Osteoblast (primary cell): Measurements from ENCODE around the gene SLC1A2. TPM values are rescaled to one million over a fixed set of nuclear protein-coding genes. Genes with fewer than 3 reads are reported as not detected.

Experiments
- DNase-seq: peaks from one replicate; pipeline ENCODE4 v3.0.0; 2011; ENCODE audit warnings: low spot score, mixed read lengths; ENCODE audit not compliant: insufficient read length; ENCODE audit errors: missing footprints
- H2AFZ ChIP-seq: 2 replicates; pipeline ENCODE4 v1.6.0; 2011; ENCODE audit warnings: mild to moderate bottlenecking, low read length
- H3K27ac ChIP-seq: 2 replicates; pipeline ENCODE4 v1.5.1; 2011; ENCODE audit warnings: mild to moderate bottlenecking, low read depth, low read length, moderate library complexity
- H3K27me3 ChIP-seq: 2 replicates; pipeline ENCODE4 v1.6.0; 2012; ENCODE audit warnings: mild to moderate bottlenecking, control low read depth, inconsistent platforms, low read length, moderate library complexity; ENCODE audit not compliant: insufficient read depth
- H3K36me3 ChIP-seq: 2 replicates; pipeline ENCODE4 v1.5.1; 2011; ENCODE audit warnings: mild to moderate bottlenecking, low read length, control low read depth, moderate library complexity; ENCODE audit not compliant: insufficient read depth
- H3K4me1 ChIP-seq: 2 replicates; pipeline ENCODE4 v1.5.1; 2011; ENCODE audit warnings: mild to moderate bottlenecking, low read length, control low read depth, moderate library complexity; ENCODE audit not compliant: insufficient read depth
- H3K4me2 ChIP-seq: 2 replicates; pipeline ENCODE4 v1.6.0; 2011; ENCODE audit warnings: mild to moderate bottlenecking, low read length; ENCODE audit not compliant: insufficient read depth
- H3K4me3 ChIP-seq: fragments of 200-600 bp; sonication (generic); 3 replicates; pipeline ENCODE4 v1.5.1; 2012; ENCODE audit warnings: mild to moderate bottlenecking, low read length, inconsistent platforms; ENCODE audit not compliant: insufficient read depth
- H3K79me2 ChIP-seq: 2 replicates; pipeline ENCODE4 v1.6.0; 2012; ENCODE audit warnings: mild to moderate bottlenecking, low read length, control low read depth, inconsistent platforms; ENCODE audit not compliant: insufficient read depth
- H3K9me3 ChIP-seq: 2 replicates; pipeline ENCODE4 v1.5.1; 2011; ENCODE audit warnings: low read depth, low read length, control low read depth
- H4K20me1 ChIP-seq: 2 replicates; pipeline ENCODE4 v1.6.0; 2012; ENCODE audit warnings: mild to moderate bottlenecking, low read length, control low read depth; ENCODE audit not compliant: insufficient read depth
- total RNA-seq: library from RNA; depleted of rRNA; stranded (reverse); fragments of >200 nt; gene quantifications from 2 replicates; pipeline ENCODE4 v1.2.3, GENCODE V29; 2012
- TF ChIP-seq, protein P1 (sequence below): IDR thresholded peaks from 2 replicates; pipeline ENCODE4 v1.5.1; 2011; ENCODE audit warnings: mild to moderate bottlenecking, low read depth, low read length, moderate library complexity; ENCODE audit errors: extremely low read depth

The SLC1A2 gene
- total RNA-seq, 1 donor, result 0.72 TPM

DNA sequence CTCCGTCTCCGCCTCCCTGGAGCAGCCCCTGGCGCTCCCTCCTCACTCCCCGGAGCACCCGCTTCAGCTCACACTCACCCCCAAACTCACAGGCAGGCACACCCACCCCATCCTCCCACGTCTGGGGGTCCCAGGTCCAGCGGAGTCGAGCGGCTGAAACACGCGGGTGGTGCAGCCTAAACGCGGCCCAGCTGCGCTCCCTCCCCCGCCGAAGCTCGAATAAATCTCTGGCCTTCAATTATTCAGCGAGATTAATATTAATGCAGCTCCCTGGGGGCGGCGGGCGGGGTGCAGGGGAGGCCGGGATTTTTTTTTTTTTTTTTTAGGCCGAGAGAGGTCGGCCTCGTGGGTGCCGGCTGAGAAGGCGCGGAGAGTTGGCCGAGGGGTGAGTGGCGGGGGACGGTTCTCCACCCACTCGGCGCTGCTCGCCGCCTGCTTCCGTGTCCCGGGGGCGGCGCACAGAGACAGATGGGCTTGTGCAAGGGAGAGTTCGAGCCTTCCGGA, 524 bp upstream of the SLC1A2 start:
- H3K36me3 ChIP-seq, result no peaks in the 10 kb centered on the region
- peak overlapping the region; percentile 69 for H3K4me3 ChIP-seq
- TF ChIP-seq, protein P1, sequence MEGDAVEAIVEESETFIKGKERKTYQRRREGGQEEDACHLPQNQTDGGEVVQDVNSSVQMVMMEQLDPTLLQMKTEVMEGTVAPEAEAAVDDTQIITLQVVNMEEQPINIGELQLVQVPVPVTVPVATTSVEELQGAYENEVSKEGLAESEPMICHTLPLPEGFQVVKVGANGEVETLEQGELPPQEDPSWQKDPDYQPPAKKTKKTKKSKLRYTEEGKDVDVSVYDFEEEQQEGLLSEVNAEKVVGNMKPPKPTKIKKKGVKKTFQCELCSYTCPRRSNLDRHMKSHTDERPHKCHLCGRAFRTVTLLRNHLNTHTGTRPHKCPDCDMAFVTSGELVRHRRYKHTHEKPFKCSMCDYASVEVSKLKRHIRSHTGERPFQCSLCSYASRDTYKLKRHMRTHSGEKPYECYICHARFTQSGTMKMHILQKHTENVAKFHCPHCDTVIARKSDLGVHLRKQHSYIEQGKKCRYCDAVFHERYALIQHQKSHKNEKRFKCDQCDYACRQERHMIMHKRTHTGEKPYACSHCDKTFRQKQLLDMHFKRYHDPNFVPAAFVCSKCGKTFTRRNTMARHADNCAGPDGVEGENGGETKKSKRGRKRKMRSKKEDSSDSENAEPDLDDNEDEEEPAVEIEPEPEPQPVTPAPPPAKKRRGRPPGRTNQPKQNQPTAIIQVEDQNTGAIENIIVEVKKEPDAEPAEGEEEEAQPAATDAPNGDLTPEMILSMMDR, result no peak
- peaks cover 80% of the 10 kb centered on the region for H3K27me3 ChIP-seq
- H3K27ac ChIP-seq, result no peak overlapping the region
- peak overlapping the region; percentile 68 for H3K4me2 ChIP-seq
- DNase-seq, result no peak
- H4K20me1 ChIP-seq, result peaks cover 2% of the 10 kb centered on the region
- H2AFZ ChIP-seq, result no peak overlapping the region
- H3K4me1 ChIP-seq, result peaks cover 19% of the 10 kb centered on the region
- H3K79me2 ChIP-seq, result no peaks in the 10 kb centered on the region
- H3K9me3 ChIP-seq, result no peaks in the 10 kb centered on the region

DNA sequence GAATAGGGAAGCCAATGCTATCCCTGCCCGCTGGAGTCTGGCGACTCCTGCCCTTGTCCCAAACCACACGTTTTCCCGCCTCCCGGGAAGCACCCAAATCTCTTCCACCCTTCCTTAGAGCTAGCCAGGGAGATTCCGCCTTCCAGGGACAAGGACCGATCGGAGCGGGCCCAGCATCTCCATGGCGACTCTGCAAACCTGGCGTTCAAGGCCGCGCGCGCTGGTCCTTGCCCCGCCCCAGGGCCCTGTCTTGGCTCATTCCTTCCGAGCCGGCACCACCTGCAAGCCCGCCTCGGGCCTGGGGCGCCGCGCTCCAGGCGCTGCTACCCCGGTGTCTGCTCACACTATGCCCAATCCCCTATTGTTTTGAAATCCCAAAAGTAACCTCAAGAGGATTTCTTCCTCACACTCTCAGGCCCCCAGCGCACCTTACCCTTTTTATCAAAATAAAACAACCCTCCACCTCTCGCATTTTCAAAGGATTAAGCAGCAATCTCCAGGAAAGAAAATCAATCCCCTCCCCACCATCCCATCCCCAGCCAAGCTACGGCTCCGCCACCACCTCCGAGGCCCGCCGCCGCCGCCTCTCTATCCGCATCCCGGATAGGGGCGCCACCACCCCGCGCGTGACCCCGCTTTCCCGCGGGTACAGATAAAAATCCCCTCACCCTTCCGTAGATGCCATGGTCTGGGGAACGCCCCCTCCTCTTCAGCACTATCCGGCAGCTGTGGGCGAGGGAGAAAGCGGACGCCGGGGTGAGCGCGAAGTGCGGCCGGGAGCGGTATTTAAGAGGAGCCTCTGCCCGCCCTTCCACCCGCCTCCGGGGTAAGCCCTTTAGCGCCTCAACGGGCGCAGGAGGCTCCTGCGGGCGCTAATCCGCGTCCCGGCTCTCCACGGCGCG, 825 bp downstream of the SLC1A2 start:
- peak overlapping the region; percentile 69 for H3K4me3 ChIP-seq
- peaks cover 7% of the 10 kb centered on the region for H3K4me1 ChIP-seq
- no peak overlapping the region for H2AFZ ChIP-seq

DNA sequence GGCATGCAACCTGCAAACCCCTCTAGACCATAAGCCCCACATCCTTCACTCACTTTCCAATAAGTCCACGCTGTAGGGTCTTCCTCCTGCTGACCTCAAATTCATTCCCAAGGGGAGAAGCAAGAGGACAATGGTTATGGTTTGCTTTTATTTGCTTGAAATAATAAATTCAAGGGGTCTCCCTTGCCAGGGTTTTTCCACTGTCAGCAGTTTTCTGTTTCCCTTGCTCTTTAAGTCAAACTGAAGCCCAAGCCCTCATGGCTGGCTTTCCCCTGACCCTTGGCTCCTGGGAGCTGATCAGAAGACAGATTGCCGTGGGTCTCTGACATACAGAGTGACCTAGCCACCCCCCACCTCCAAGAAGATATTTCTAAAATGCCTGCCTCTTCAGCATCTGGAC, 3.9 kb downstream of the SLC1A2 start:
- no peaks in the 10 kb centered on the region for H3K36me3 ChIP-seq
- H3K79me2 ChIP-seq, result no peaks in the 10 kb centered on the region
- H4K20me1 ChIP-seq, result peaks cover 2% of the 10 kb centered on the region
- no peak overlapping the region for H3K27ac ChIP-seq
- H3K27me3 ChIP-seq, result peaks cover 64% of the 10 kb centered on the region
- TF ChIP-seq, protein P1, result no peak
- DNase-seq, result no peak
- peaks cover 7% of the 10 kb centered on the region for H3K4me1 ChIP-seq
- H3K4me2 ChIP-seq, result no peak overlapping the region
- H3K4me3 ChIP-seq, result no peak overlapping the region
- no peak overlapping the region for H2AFZ ChIP-seq
- H3K9me3 ChIP-seq, result no peaks in the 10 kb centered on the region

More for the DNA sequence above, 825 bp downstream of the SLC1A2 start:
- no peaks in the 10 kb centered on the region for H3K79me2 ChIP-seq
- H4K20me1 ChIP-seq, result peaks cover 2% of the 10 kb centered on the region
- peak; percentile 84 for DNase-seq
- no peaks in the 10 kb centered on the region for H3K9me3 ChIP-seq
- TF ChIP-seq, protein P1, result no peak
- H3K27ac ChIP-seq, result no peak overlapping the region
- peaks cover 87% of the 10 kb centered on the region for H3K27me3 ChIP-seq
- no peaks in the 10 kb centered on the region for H3K36me3 ChIP-seq
- peak overlapping the region; percentile 68 for H3K4me2 ChIP-seq

DNA sequence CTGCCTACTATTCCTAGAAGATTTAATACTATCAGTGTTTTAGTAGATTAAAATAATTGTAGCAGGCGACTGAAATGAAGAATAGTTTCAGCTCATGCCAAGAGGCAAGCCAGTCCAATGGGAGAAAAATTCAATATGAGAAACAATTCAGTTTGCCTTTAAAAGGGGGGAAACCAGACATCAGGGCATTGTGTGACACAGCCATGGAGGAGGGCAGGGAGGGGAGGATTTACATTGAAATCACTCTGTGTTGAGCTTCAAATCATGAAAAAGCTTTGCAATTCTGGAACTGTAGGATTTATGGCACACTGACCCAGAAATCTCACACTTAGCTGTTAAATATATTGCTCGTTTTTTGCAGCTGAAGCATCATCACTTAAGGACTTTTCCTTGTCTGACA, 4.6 kb downstream of the SLC1A2 start:
- H3K27ac ChIP-seq, result no peak overlapping the region
- no peaks in the 10 kb centered on the region for H3K9me3 ChIP-seq
- TF ChIP-seq, protein P1, result no peak
- DNase-seq, result no peak
- peaks cover 2% of the 10 kb centered on the region for H4K20me1 ChIP-seq
- peaks cover 7% of the 10 kb centered on the region for H3K4me1 ChIP-seq
- H3K4me3 ChIP-seq, result no peak overlapping the region
- no peak overlapping the region for H3K4me2 ChIP-seq
- H3K79me2 ChIP-seq, result no peaks in the 10 kb centered on the region
- H3K36me3 ChIP-seq, result no peaks in the 10 kb centered on the region
- no peak overlapping the region for H2AFZ ChIP-seq
- peaks cover 57% of the 10 kb centered on the region for H3K27me3 ChIP-seq
